Neural cell (in vitro differentiated cells): ENCODE data around the gene NFAT5. TPM values are rescaled to one million over a fixed set of nuclear protein-coding genes. Genes with fewer than 3 reads are reported as not detected.
"Not testable (repeated sequence)": the region's sequence is repeated elsewhere in the genome, so short reads cannot be mapped to it uniquely, and the experiment has no call there.

Experiments
- H2AFZ ChIP-seq: fragments of 200-600, 300-800 bp; sonication (generic), shearing (Covaris generic); 2 replicates; pipeline ENCODE4 v1.6.0; 2014; ENCODE audit warnings: low read depth, mild to moderate bottlenecking, antibody characterized with exemption, low read length, moderate library complexity
- H3F3A ChIP-seq: fragments of 200-600 bp; shearing (Covaris generic); 2 replicates; pipeline ENCODE4 v1.6.1; 2016; ENCODE audit warnings: mild to moderate bottlenecking, moderate library complexity, mixed read lengths, antibody characterized with exemption, low read length; ENCODE audit not compliant: insufficient read depth, poor library complexity, severe bottlenecking
- H3K27ac ChIP-seq: fragments of 200-600, 300-800 bp; sonication (generic), shearing (Covaris generic); 2 replicates; pipeline ENCODE4 v1.5.1; 2014; ENCODE audit warnings: mild to moderate bottlenecking, low read length, moderate library complexity
- H3K27me3 ChIP-seq: fragments of 300-800, 200-600 bp; sonication (generic), shearing (Covaris generic); 2 replicates; pipeline ENCODE4 v1.6.0; 2014; ENCODE audit warnings: mild to moderate bottlenecking, low read depth, low read length, moderate library complexity; ENCODE audit not compliant: insufficient read depth
- H3K36me3 ChIP-seq: fragments of 300-800, 200-600 bp; sonication (generic), shearing (Covaris generic); 2 replicates; pipeline ENCODE4 v1.5.1; 2014; ENCODE audit warnings: mild to moderate bottlenecking, antibody characterized with exemption, low read length, moderate library complexity; ENCODE audit not compliant: insufficient read depth
- H3K4me2 ChIP-seq: fragments of 300-800, 200-600 bp; sonication (generic), shearing (Covaris generic); 2 replicates; pipeline ENCODE4 v1.6.0; 2014; ENCODE audit warnings: mild to moderate bottlenecking, low read length
- H3K4me3 ChIP-seq: fragments of 300-800, 200-600 bp; sonication (generic), shearing (Covaris generic); 2 replicates; pipeline ENCODE4 v1.5.1; 2014; ENCODE audit warnings: mild to moderate bottlenecking, low read length, moderate library complexity
- H3K79me2 ChIP-seq: fragments of 200-600 bp; shearing (Covaris generic); replicated peaks from 2 replicates; pipeline ENCODE4 v1.6.0; 2014; ENCODE audit warnings: mild to moderate bottlenecking, low read length, moderate library complexity; ENCODE audit not compliant: insufficient read depth
- H3K9ac ChIP-seq: fragments of 300-800, 200-600 bp; sonication (generic), shearing (Covaris generic); 2 replicates; pipeline ENCODE4 v1.6.1; 2016; ENCODE audit warnings: mild to moderate bottlenecking, low read length, mixed read lengths
- H3K9me2 ChIP-seq: fragments of 200-600 bp; shearing (Covaris generic); 2 replicates; pipeline ENCODE4 v1.6.1; 2016; ENCODE audit warnings: mild to moderate bottlenecking, low read length, mixed read lengths; ENCODE audit not compliant: insufficient read depth
- H3K9me3 ChIP-seq: fragments of 200-600, 300-800 bp; sonication (generic), shearing (Covaris generic); 2 replicates; pipeline ENCODE4 v1.6.1; 2016; ENCODE audit warnings: mild to moderate bottlenecking, mixed run types, low read length, moderate library complexity, mixed read lengths
- H4K20me1 ChIP-seq: fragments of 200-600 bp; shearing (Covaris generic); 2 replicates; pipeline ENCODE4 v1.6.1; 2016; ENCODE audit warnings: mild to moderate bottlenecking, mixed run types; ENCODE audit not compliant: insufficient read depth
- CTCF ChIP-seq: fragments of 450-650 bp; IDR thresholded peaks from 2 replicates; pipeline ENCODE4 v1.5.1; 2014; ENCODE audit warnings: antibody characterized with exemption, mild to moderate bottlenecking, moderate library complexity; ENCODE audit not compliant: poor library complexity, severe bottlenecking
- EP300 ChIP-seq: fragments of 450-650 bp; conservative IDR thresholded peaks from 2 replicates; pipeline ENCODE4 v1.6.1; 2014; ENCODE audit warnings: antibody characterized with exemption, mild to moderate bottlenecking, moderate library complexity; ENCODE audit not compliant: poor library complexity, severe bottlenecking
- EZH2 ChIP-seq: fragments of 200-600, 300-800 bp; shearing (Covaris generic), sonication (generic); IDR thresholded peaks from 2 replicates; pipeline ENCODE4 v1.6.1; 2014; ENCODE audit warnings: antibody characterized with exemption, low read length, borderline replicate concordance, mild to moderate bottlenecking; ENCODE audit not compliant: insufficient read depth, poor library complexity, severe bottlenecking
- MXI1 ChIP-seq: fragments of 450-650 bp; conservative IDR thresholded peaks from 2 replicates; pipeline ENCODE4 v1.6.1; 2014; ENCODE audit warnings: antibody characterized with exemption, mild to moderate bottlenecking; ENCODE audit not compliant: poor library complexity, severe bottlenecking
- POLR2AphosphoS5 ChIP-seq: IDR thresholded peaks from 2 replicates; pipeline ENCODE4 v1.6.1; 2012
- RAD21 ChIP-seq: fragments of 450-650 bp; conservative IDR thresholded peaks from 2 replicates; pipeline ENCODE4 v1.6.1; 2014; ENCODE audit warnings: antibody characterized with exemption, mild to moderate bottlenecking, moderate library complexity
- REST ChIP-seq: IDR thresholded peaks from 2 replicates; pipeline ENCODE4 v1.6.1; 2012; ENCODE audit warnings: borderline replicate concordance
- SMC3 ChIP-seq: fragments of 450-650 bp; conservative IDR thresholded peaks from 2 replicates; pipeline ENCODE4 v1.6.1; 2014; ENCODE audit warnings: antibody characterized with exemption, mild to moderate bottlenecking, moderate library complexity; ENCODE audit not compliant: poor library complexity
- TAF1 ChIP-seq: IDR thresholded peaks from 2 replicates; pipeline ENCODE4 v1.6.1; 2012; ENCODE audit warnings: low read depth
- polyA plus RNA-seq: library from polyadenylated mRNA; depleted of rRNA; stranded (reverse); fragments of >200 nt; gene quantifications from 2 replicates; pipeline ENCODE4 v1.2.3, GENCODE V29; 2014

The NFAT5 gene
- polyA plus RNA-seq, 1 donor from 2014 or later, result 9.2 TPM

GRCh38 chr16:69555437-69555836 lies 10.3 kb upstream of the NFAT5 start (continued):
- TF ChIP-seq REST, result no peak

- Histone ChIP-seq H3K36me3 (no peaks in the 10 kb centered on the region), H3K27ac (no peak overlapping the region), H3K9ac (no peak overlapping the region), H3K27me3 (no peaks in the 10 kb centered on the region), H3K79me2 (no peaks in the 10 kb centered on the region), H3K4me3 (no peak overlapping the region), H3K9me3 (no peaks in the 10 kb centered on the region), H4K20me1 (no peaks in the 10 kb centered on the region), H3K9me2 (no peaks in the 10 kb centered on the region), H3K4me2 (no peak overlapping the region), H3F3A (no peaks in the 10 kb centered on the region), H2AFZ (no peak overlapping the region)
- TF ChIP-seq RAD21 (no peak), POLR2AphosphoS5 (no peak), TAF1 (no peak), MXI1 (no peak), SMC3 (no peak), EP300 (no peak)
These were observed 9.9 kb upstream of the NFAT5 start for GRCh38 chr16:69555867-69556266.

GRCh38 chr16:69559164-69559563 lies 6.6 kb upstream of the NFAT5 start:
- TF ChIP-seq RAD21, result no peak
- no peak for TF ChIP-seq CTCF
- no peak for TF ChIP-seq SMC3
- no peak for TF ChIP-seq MXI1
- TF ChIP-seq REST, result no peak
- no peak for TF ChIP-seq EP300
- no peak for TF ChIP-seq TAF1
- TF ChIP-seq EZH2, result no peak
- no peak for TF ChIP-seq POLR2AphosphoS5
- H3K27me3 ChIP-seq, result no peaks in the 10 kb centered on the region
- no peaks in the 10 kb centered on the region for H3K9me3 ChIP-seq
- no peaks in the 10 kb centered on the region for H3K9me2 ChIP-seq
- H3K4me3 ChIP-seq, result no peak overlapping the region
- H3K36me3 ChIP-seq, result no peaks in the 10 kb centered on the region
- no peak overlapping the region for H3K27ac ChIP-seq
- H3K4me2 ChIP-seq, result no peak overlapping the region
- no peaks in the 10 kb centered on the region for H4K20me1 ChIP-seq
- no peak overlapping the region for H2AFZ ChIP-seq
- H3K79me2 ChIP-seq, result no peaks in the 10 kb centered on the region
- H3K9ac ChIP-seq, result no peak overlapping the region
- H3F3A ChIP-seq, result no peaks in the 10 kb centered on the region

DNA sequence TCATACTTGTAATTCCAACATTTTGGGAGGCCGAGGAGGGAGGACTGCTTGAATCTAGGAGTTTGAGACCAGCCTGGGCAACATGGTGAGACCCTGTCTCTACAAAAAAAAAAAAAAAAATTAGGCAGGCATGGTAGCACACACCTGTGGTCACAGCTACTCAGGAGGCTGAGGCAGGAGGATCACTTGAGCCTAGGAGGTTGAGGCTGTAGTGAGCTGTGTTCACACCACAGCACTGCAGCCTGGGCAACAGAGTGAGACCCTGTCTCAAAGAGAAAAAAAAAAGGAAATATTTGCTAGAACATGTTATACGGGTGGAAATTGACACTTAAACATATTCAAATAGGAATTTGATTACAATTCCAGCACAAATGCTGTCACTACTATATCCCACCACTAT lies 4.4 kb upstream of the NFAT5 start:
- not testable (repeated sequence) for H3K36me3 ChIP-seq, H4K20me1 ChIP-seq, H3K79me2 ChIP-seq

More for the DNA sequence above, 4.4 kb upstream of the NFAT5 start:
- not testable (repeated sequence) for H3K4me3 ChIP-seq, H3K9ac ChIP-seq, H3K9me2 ChIP-seq, H3K9me3 ChIP-seq, H3K27ac ChIP-seq, H2AFZ ChIP-seq, H3K4me2 ChIP-seq, H3K27me3 ChIP-seq, H3F3A ChIP-seq
